Measurements from ENCODE around the gene KNCN.

- TF ChIP-seq FOXM1 (IDR thresholded peaks at IDR 0.05; ENCODE audit: borderline replicate concordance, low read depth) (no peak), CEBPB (IDR thresholded peaks at IDR 0.05) (no peak), EP300 (IDR thresholded peaks at IDR 0.05; ENCODE audit: borderline replicate concordance) (no peak), ZBTB7A (IDR thresholded peaks at IDR 0.05; ENCODE audit: low read depth) (no peak), MAX (IDR thresholded peaks at IDR 0.05) (no peak), REST (IDR thresholded peaks at IDR 0.05; ENCODE audit: low read depth) (no peak), TAF1 (IDR thresholded peaks at IDR 0.05; ENCODE audit: low read depth) (no peak), RAD21 (IDR thresholded peaks at IDR 0.05; ENCODE audit: low read depth) (no peak), EGR1 (IDR thresholded peaks at IDR 0.05) (no peak), YY1 (IDR thresholded peaks at IDR 0.05; ENCODE audit: low read depth) (no peak), CREB1 (IDR thresholded peaks at IDR 0.05; ENCODE audit: low read depth) (no peak), NFIC (IDR thresholded peaks at IDR 0.05) (no peak)
These were observed 22.3 kb downstream of the KNCN start for GRCh38 chr1:46529031-46529630.
